HUDEP-2 (cell line): ENCODE measurements around the gene TP63.

Experiments
- DNase-seq, 76 experiments: peaks; one replicate each; lab custom pipeline; 2025; ENCODE audit not compliant: unreplicated experiment in 76 of 76; lab: John Stamatoyannopoulos, UW

TP63 gene

GRCh38 chr3:189680723-189681122 is 49.5 kb downstream of the TP63 start:
- no peak for DNase-seq

- DNase-seq: no peak
Measured at GRCh38 chr3:189683546-189684255, 52.5 kb downstream of the TP63 start.

- DNase-seq: no peak
Measured at GRCh38 chr3:189684317-189684716, 53.1 kb downstream of the TP63 start.

GRCh38 chr3:189685291-189685690 is 54.1 kb downstream of the TP63 start:
- DNase-seq: no peak

- no peak for DNase-seq
Measured at GRCh38 chr3:189685860-189686259, 54.7 kb downstream of the TP63 start.

- DNase-seq: no peak
Measured at GRCh38 chr3:189687475-189687874, 56.3 kb downstream of the TP63 start.

- no peak for DNase-seq
Measured at GRCh38 chr3:189688262-189688661, 57.1 kb downstream of the TP63 start.

GRCh38 chr3:189689625-189690024 is 58.4 kb downstream of the TP63 start:
- no peak for DNase-seq

- DNase-seq: no peak
Measured at GRCh38 chr3:189690237-189690636, 59.0 kb downstream of the TP63 start.

GRCh38 chr3:189690672-189691071 is 59.5 kb downstream of the TP63 start:
- DNase-seq: no peak

- DNase-seq: no peak
Measured at GRCh38 chr3:189695400-189695799, 64.2 kb downstream of the TP63 start.

GRCh38 chr3:189698811-189699210 is 67.6 kb downstream of the TP63 start:
- no peak for DNase-seq

- DNase-seq: no peak
Measured at GRCh38 chr3:189699885-189700284, 68.7 kb downstream of the TP63 start.

- no peak for DNase-seq
Measured at GRCh38 chr3:189702066-189702646, 71.0 kb downstream of the TP63 start.

GRCh38 chr3:189703865-189704264 is 72.7 kb downstream of the TP63 start:
- no peak for DNase-seq

- DNase-seq: no peak
Measured at GRCh38 chr3:189708375-189708774, 77.2 kb downstream of the TP63 start.

GRCh38 chr3:189710620-189711402 is 79.6 kb downstream of the TP63 start:
- no peak for DNase-seq

- DNase-seq: no peak
Measured at GRCh38 chr3:189712906-189713483, 81.8 kb downstream of the TP63 start.

GRCh38 chr3:189714991-189715961 is 84.1 kb downstream of the TP63 start:
- DNase-seq: no peak

GRCh38 chr3:189718215-189718614 is 87.0 kb downstream of the TP63 start:
- no peak for DNase-seq
